Ectodermal cell (in vitro differentiated cells): ENCODE measurements around the gene ARID2.

ENCODE experiments used
- H3K27ac ChIP-seq: 2 replicates; pipeline ENCODE4 v1.7.0; 2013; ENCODE audit warnings: mild to moderate bottlenecking, low read depth, low read length; ENCODE audit not compliant: insufficient read depth, poor library complexity, severe bottlenecking
- H3K27me3 ChIP-seq: 2 replicates; pipeline ENCODE4 v1.7.0; 2013; ENCODE audit warnings: mild to moderate bottlenecking, low read length; ENCODE audit not compliant: insufficient read depth, control insufficient read depth, poor library complexity, severe bottlenecking
- H3K36me3 ChIP-seq: one replicate; pipeline ENCODE4 v1.7.0; 2013; ENCODE audit warnings: low read length; ENCODE audit not compliant: control insufficient read depth, insufficient read depth
- H3K4me1 ChIP-seq: one replicate; pipeline ENCODE4 v1.7.0; 2013; ENCODE audit warnings: low read length; ENCODE audit not compliant: control insufficient read depth, insufficient read depth
- H3K4me3 ChIP-seq: 2 replicates; pipeline ENCODE4 v1.7.0; 2013; ENCODE audit warnings: low read depth, low read length, control low read depth; ENCODE audit not compliant: insufficient read depth
- H3K9me3 ChIP-seq: 2 replicates; pipeline ENCODE4 v1.7.0; 2013; ENCODE audit warnings: mild to moderate bottlenecking, low read length, moderate library complexity; ENCODE audit not compliant: control insufficient read depth
- WGBS, 2 experiments: methylation state at CpG; one replicate each; pipeline ENCODE4 v1.1.7; 2013; ENCODE audit warnings: missing lambda C conversion rate in 2 of 2; 5-methylcytosine and 5-hydroxymethylcytosine counted together

Gene ARID2

GRCh38 chr12:45849289-45849688 is 119.8 kb downstream of the ARID2 start:
- Histone ChIP-seq H3K9me3 (no peaks in the 10 kb centered on the region), H3K4me1 (no peaks in the 10 kb centered on the region), H3K4me3 (no peak overlapping the region), H3K36me3 (peaks cover 24% of the 10 kb centered on the region), H3K27ac (no peak overlapping the region), H3K27me3 (no peaks in the 10 kb centered on the region)
- 76 to 98% methylated on average over 2 to 3 of the region's 3 CpGs for WGBS, 2 experiments

GRCh38 chr12:45850302-45850701 is 120.8 kb downstream of the ARID2 start:
- Histone ChIP-seq H3K9me3 (no peaks in the 10 kb centered on the region), H3K27me3 (no peaks in the 10 kb centered on the region), H3K27ac (no peak overlapping the region), H3K4me3 (no peak overlapping the region), H3K4me1 (no peaks in the 10 kb centered on the region), H3K36me3 (peaks cover 24% of the 10 kb centered on the region)

GRCh38 chr12:45852508-45852907 is 123.0 kb downstream of the ARID2 start:
- no peaks in the 10 kb centered on the region for H3K4me1 ChIP-seq
- H3K4me3 ChIP-seq = no peak overlapping the region
- no peaks in the 10 kb centered on the region for H3K27me3 ChIP-seq
- no peaks in the 10 kb centered on the region for H3K9me3 ChIP-seq
- H3K36me3 ChIP-seq = peaks cover 24% of the 10 kb centered on the region
- WGBS, 2 experiments = 96% methylated on average over 7 of the region's 7 CpGs
- H3K27ac ChIP-seq = no peak overlapping the region

GRCh38 chr12:45853550-45853949 is 124.0 kb downstream of the ARID2 start:
- H3K27me3 ChIP-seq = no peaks in the 10 kb centered on the region

GRCh38 chr12:45863332-45863731 is 133.8 kb downstream of the ARID2 start:
- H3K27me3 ChIP-seq = no peaks in the 10 kb centered on the region
- no peaks in the 10 kb centered on the region for H3K4me1 ChIP-seq
- H3K27ac ChIP-seq = no peak overlapping the region
- peaks cover 13% of the 10 kb centered on the region for H3K36me3 ChIP-seq
- 90 to 98% methylated on average over 2 of the region's 2 CpGs for WGBS, 2 experiments
- H3K4me3 ChIP-seq = no peak overlapping the region
- H3K9me3 ChIP-seq = no peaks in the 10 kb centered on the region

More at GRCh38 chr12:45853550-45853949, 124.0 kb downstream of the ARID2 start:
- peaks cover 24% of the 10 kb centered on the region for H3K36me3 ChIP-seq
- 96 to 98% methylated on average over 3 of the region's 3 CpGs for WGBS, 2 experiments
- no peaks in the 10 kb centered on the region for H3K4me1 ChIP-seq
- no peaks in the 10 kb centered on the region for H3K9me3 ChIP-seq
- H3K4me3 ChIP-seq = no peak overlapping the region
- H3K27ac ChIP-seq = no peak overlapping the region

- no CpG with 5 or more reads among the region's 1 CpG for WGBS, 2 experiments
These were observed 136.8 kb downstream of the ARID2 start for GRCh38 chr12:45866299-45866698.

GRCh38 chr12:45872446-45872845 is 142.9 kb downstream of the ARID2 start:
- H3K4me3 ChIP-seq = no peak overlapping the region
- H3K27me3 ChIP-seq = no peaks in the 10 kb centered on the region
- peaks cover 29% of the 10 kb centered on the region for H3K36me3 ChIP-seq
- no peaks in the 10 kb centered on the region for H3K4me1 ChIP-seq
- H3K27ac ChIP-seq = no peak overlapping the region
- 92 to 94% methylated on average over 6 to 7 of the region's 7 CpGs for WGBS, 2 experiments
- no peaks in the 10 kb centered on the region for H3K9me3 ChIP-seq

More at GRCh38 chr12:45866299-45866698, 136.8 kb downstream of the ARID2 start:
- no peaks in the 10 kb centered on the region for H3K27me3 ChIP-seq
- H3K27ac ChIP-seq = no peak overlapping the region
- H3K9me3 ChIP-seq = no peaks in the 10 kb centered on the region
- H3K36me3 ChIP-seq = peaks cover 12% of the 10 kb centered on the region
- no peaks in the 10 kb centered on the region for H3K4me1 ChIP-seq
- H3K4me3 ChIP-seq = no peak overlapping the region

GRCh38 chr12:45877069-45877468 is 147.6 kb downstream of the ARID2 start:
- peaks cover 32% of the 10 kb centered on the region for H3K36me3 ChIP-seq
- no peak overlapping the region for H3K27ac ChIP-seq
- no peaks in the 10 kb centered on the region for H3K4me1 ChIP-seq
- H3K4me3 ChIP-seq = no peak overlapping the region
- H3K9me3 ChIP-seq = no peaks in the 10 kb centered on the region
- H3K27me3 ChIP-seq = no peaks in the 10 kb centered on the region
- 97% methylated on average over 5 of the region's 5 CpGs for WGBS, 2 experiments

- H3K4me1 ChIP-seq = no peaks in the 10 kb centered on the region
- WGBS, 2 experiments = 90 to 94% methylated on average over 7 to 8 of the region's 8 CpGs
- no peak overlapping the region for H3K27ac ChIP-seq
- H3K27me3 ChIP-seq = no peaks in the 10 kb centered on the region
- H3K9me3 ChIP-seq = no peaks in the 10 kb centered on the region
- H3K36me3 ChIP-seq = peaks cover 29% of the 10 kb centered on the region
- H3K4me3 ChIP-seq = no peak overlapping the region
These were observed 149.2 kb downstream of the ARID2 start for GRCh38 chr12:45878630-45879255.

GRCh38 chr12:45879363-45879895 is 149.9 kb downstream of the ARID2 start:
- Histone ChIP-seq H3K4me3 (no peak overlapping the region), H3K36me3 (peaks cover 25% of the 10 kb centered on the region), H3K9me3 (no peaks in the 10 kb centered on the region), H3K4me1 (no peaks in the 10 kb centered on the region), H3K27me3 (no peaks in the 10 kb centered on the region), H3K27ac (no peak overlapping the region)
- WGBS, 2 experiments = 94 to 96% methylated on average over 2 of the region's 2 CpGs
